H1 (cell line): Measurements from ENCODE around the gene TPST2. TPM values are rescaled to one million over a fixed set of nuclear protein-coding genes. Genes with fewer than 3 reads are reported as not detected.

Experiments used
- CTCF ChIA-PET: fragments of 300-600 bp; sonication (Branson Sonifier 250); formaldehyde crosslinking; loops from one replicate; lab custom pipeline; 2021; ENCODE audit not compliant: partially characterized antibody; lab: Charles Lee
- POLR2A ChIA-PET: fragments of 300-600 bp; sonication (Branson Sonifier 250); formaldehyde crosslinking; loops from one replicate; lab custom pipeline; 2021; ENCODE audit warnings: inconsistent platforms; ENCODE audit not compliant: partially characterized antibody; lab: Charles Lee
- DNase-seq, 2 experiments: peaks; one replicate each; pipeline versions ENCODE4 v3.0.0 to v3.0.0-alpha.2; 2010 to 2022; ENCODE audit warnings: low spot score in 2 of 2, low read depth in 1 of 2, mixed read lengths in 1 of 2
- FAIRE-seq: peaks from 2 replicates; lab custom pipeline; 2011; peaks lifted over from hg19 to GRCh38; lab: Jason Lieb, UNC
- H2AFZ ChIP-seq: 2 replicates; pipeline ENCODE4 v1.8.1; 2012; ENCODE audit warnings: low read length, inconsistent platforms
- H2AK5ac ChIP-seq: 2 replicates; pipeline ENCODE4 v1.6.1; 2013; ENCODE audit warnings: low read depth, low read length
- H2BK120ac ChIP-seq: replicated peaks from 2 replicates; pipeline ENCODE3; 2013; ENCODE audit warnings: low read depth, low read length, inconsistent platforms
- H2BK12ac ChIP-seq: 2 replicates; pipeline ENCODE4 v1.6.1; 2013; ENCODE audit warnings: low read depth, low read length
- H2BK15ac ChIP-seq: 2 replicates; pipeline ENCODE4 v1.6.1; 2013; ENCODE audit warnings: low read length
- H2BK20ac ChIP-seq: 2 replicates; pipeline ENCODE4 v1.6.1; 2013; ENCODE audit warnings: low read length
- H2BK5ac ChIP-seq: 2 replicates; pipeline ENCODE4 v1.6.1; 2013; ENCODE audit warnings: low read depth, low read length
- H3K14ac ChIP-seq: 2 replicates; pipeline ENCODE4 v1.6.1; 2013; ENCODE audit warnings: inconsistent platforms; ENCODE audit not compliant: insufficient read length
- H3K18ac ChIP-seq: 2 replicates; pipeline ENCODE4 v1.6.1; 2013; ENCODE audit warnings: low read length; ENCODE audit errors: extremely low read depth
- H3K23ac ChIP-seq: 2 replicates; pipeline ENCODE4 v1.6.1; 2013; ENCODE audit warnings: inconsistent platforms; ENCODE audit not compliant: insufficient read length
- H3K23me2 ChIP-seq: 2 replicates; pipeline ENCODE4 v1.6.1; 2013; ENCODE audit warnings: low read depth, low read length
- H3K27ac ChIP-seq: 2 replicates; pipeline ENCODE4 v1.6.1; 2011; ENCODE audit warnings: low read depth, low read length, inconsistent platforms
- H3K27me3 ChIP-seq, 4 experiments: replicated peaks in 1 of 4; 1 replicate in 1 of 4; 2 replicates in 3 of 4; pipeline versions ENCODE4 v1.6.1 to v1.8.1; 2011 to 2013; ENCODE audit warnings: low read length in 3 of 4, mild to moderate bottlenecking in 3 of 4, inconsistent platforms in 2 of 4, mixed read lengths in 2 of 4, moderate library complexity in 1 of 4; ENCODE audit not compliant: control insufficient read depth in 3 of 4, insufficient read depth in 3 of 4; ENCODE audit errors: extremely low read depth in 1 of 4
- H3K36me3 ChIP-seq, 4 experiments: 2 replicates each; pipeline versions ENCODE4 v1.6.1 to v1.8.1; 2011 to 2013; ENCODE audit warnings: mild to moderate bottlenecking in 4 of 4, low read length in 3 of 4, moderate library complexity in 2 of 4, control low read depth in 1 of 4, inconsistent platforms in 1 of 4; ENCODE audit not compliant: insufficient read depth in 4 of 4, control insufficient read depth in 2 of 4
- H3K4ac ChIP-seq: replicated peaks from 2 replicates; pipeline ENCODE3; 2013; ENCODE audit warnings: low read length, low read depth, mixed read lengths, inconsistent platforms; ENCODE audit not compliant: insufficient read length
- H3K4me1 ChIP-seq, 4 experiments: replicated peaks in 1 of 4; 1 replicate in 1 of 4; 2 replicates in 3 of 4; pipeline versions ENCODE4 v1.6.1 to v1.8.1; 2011 to 2013; ENCODE audit warnings: low read length in 3 of 4, inconsistent platforms in 2 of 4, mixed read lengths in 1 of 4; ENCODE audit not compliant: insufficient read depth in 4 of 4, control insufficient read depth in 3 of 4
- H3K4me2 ChIP-seq, 2 experiments: 2 replicates each; pipeline versions ENCODE4 v1.6.1 to v1.8.1; 2011 to 2013; ENCODE audit warnings: low read depth in 2 of 2, low read length in 2 of 2, control low read depth in 1 of 2, inconsistent platforms in 1 of 2, mild to moderate bottlenecking in 1 of 2; ENCODE audit not compliant: insufficient read depth in 1 of 2
- H3K4me3 ChIP-seq, 4 experiments: fragments of 200-600, 300-600 bp in 1 of 4; sonication (generic), shearing (Covaris generic), sonication (Bioruptor Twin) in 1 of 4; 2 replicates each; pipeline versions ENCODE4 v1.5.1 to v1.8.1; 2011 to 2016; ENCODE audit warnings: low read length in 4 of 4, low read depth in 3 of 4, control low read depth in 2 of 4, inconsistent platforms in 2 of 4, mild to moderate bottlenecking in 2 of 4, mixed read lengths in 1 of 4, moderate library complexity in 1 of 4; ENCODE audit not compliant: insufficient read depth in 2 of 4; ENCODE audit errors: extremely low read depth in 1 of 4
- H3K56ac ChIP-seq: replicated peaks from 2 replicates; pipeline ENCODE3; 2013; ENCODE audit warnings: low read depth, mild to moderate bottlenecking, mixed read lengths, low read length, inconsistent platforms; ENCODE audit not compliant: insufficient read length
- H3K79me1 ChIP-seq: 2 replicates; pipeline ENCODE4 v1.6.1; 2013; ENCODE audit warnings: low read depth, low read length, control low read depth
- H3K79me2 ChIP-seq, 2 experiments: 2 replicates each; pipeline versions ENCODE4 v1.6.1 to v1.8.1; 2012 to 2013; ENCODE audit warnings: low read length in 2 of 2, mild to moderate bottlenecking in 2 of 2, inconsistent platforms in 1 of 2; ENCODE audit not compliant: insufficient read depth in 2 of 2, control insufficient read depth in 1 of 2
- H3K9ac ChIP-seq, 4 experiments: replicated peaks in 1 of 4; 1 replicate in 1 of 4; 2 replicates in 3 of 4; pipeline versions ENCODE4 v1.6.1 to v1.8.1; 2011 to 2013; ENCODE audit warnings: low read depth in 3 of 4, low read length in 3 of 4, control low read depth in 2 of 4, mild to moderate bottlenecking in 2 of 4, moderate library complexity in 2 of 4, inconsistent platforms in 1 of 4; ENCODE audit errors: extremely low read depth in 1 of 4
- H3K9me3 ChIP-seq, 2 experiments: 2 replicates each; pipeline versions ENCODE4 v1.6.1 to v1.8.1; 2012 to 2013; ENCODE audit warnings: mild to moderate bottlenecking in 2 of 2, moderate library complexity in 2 of 2, control low read depth in 1 of 2, inconsistent platforms in 1 of 2, low read depth in 1 of 2, low read length in 1 of 2, mixed read lengths in 1 of 2; ENCODE audit not compliant: insufficient read depth in 2 of 2
- H4K20me1 ChIP-seq, 2 experiments: replicated peaks in 1 of 2; 2 replicates each; pipeline versions ENCODE3 to v1.8.1; 2011 to 2013; ENCODE audit warnings: inconsistent platforms in 2 of 2, low read length in 2 of 2, mild to moderate bottlenecking in 1 of 2; ENCODE audit not compliant: insufficient read depth in 2 of 2, control insufficient read depth in 1 of 2
- H4K5ac ChIP-seq: 2 replicates; pipeline ENCODE4 v1.6.1; 2013; ENCODE audit warnings: low read length, low read depth, mixed read lengths, inconsistent platforms; ENCODE audit not compliant: insufficient read length
- H4K8ac ChIP-seq: 2 replicates; pipeline ENCODE4 v1.8.0; 2013; ENCODE audit warnings: mild to moderate bottlenecking, moderate library complexity, low read length, inconsistent platforms; ENCODE audit not compliant: insufficient read depth; ENCODE audit errors: extremely low read depth
- H4K91ac ChIP-seq: replicated peaks from 2 replicates; pipeline ENCODE3; 2013; ENCODE audit warnings: low read length, mixed read lengths, inconsistent platforms; ENCODE audit not compliant: insufficient read length
- BCL11A ChIP-seq, 2 experiments: IDR thresholded peaks; one replicate each; pipeline ENCODE4 v1.6.1; 2011; ENCODE audit warnings: low read depth in 2 of 2, low read length in 2 of 2, mild to moderate bottlenecking in 2 of 2
- CHD2 ChIP-seq: IDR thresholded peaks from 2 replicates; pipeline ENCODE4 v1.6.1; 2012; ENCODE audit warnings: low read length, improper control_type of control experiment
- MAX ChIP-seq: IDR thresholded peaks from 2 replicates; pipeline ENCODE4 v1.6.1; 2012; ENCODE audit warnings: inconsistent platforms
- POU5F1 ChIP-seq: IDR thresholded peaks from 2 replicates; pipeline ENCODE4 v1.6.1; 2011; ENCODE audit warnings: low read depth, mild to moderate bottlenecking, low read length, moderate library complexity
- RAD21 ChIP-seq, 2 experiments: IDR thresholded peaks in 1 of 2; conservative IDR thresholded peaks in 1 of 2; 2 replicates each; pipeline ENCODE4 v1.6.1; 2011; ENCODE audit warnings: low read depth in 2 of 2, low read length in 2 of 2, improper control_type of control experiment in 1 of 2, inconsistent platforms in 1 of 2, mild to moderate bottlenecking in 1 of 2, moderate library complexity in 1 of 2
- RFX5 ChIP-seq: IDR thresholded peaks from 2 replicates; pipeline ENCODE4 v1.6.1; 2011; ENCODE audit warnings: low read depth, low read length, improper control_type of control experiment, borderline replicate concordance
- SIX5 ChIP-seq: IDR thresholded peaks from 2 replicates; pipeline ENCODE4 v1.6.1; 2011; ENCODE audit warnings: mild to moderate bottlenecking, low read depth, low read length
- WGBS, 2 experiments: shearing (Covaris generic) in 1 of 2; methylation state at CpG; one replicate each; pipeline versions ENCODE4 v1.1.6 to v1.1.7; 2013 to 2015; ENCODE audit warnings: low lambda C conversion rate in 2 of 2, mixed read lengths in 2 of 2, inconsistent platforms in 1 of 2, low coverage in 1 of 2, missing lambda C conversion rate in 1 of 2; ENCODE audit not compliant: insufficient replicate concordance in 2 of 2, insufficient coverage in 1 of 2, insufficient read length in 1 of 2; ENCODE audit errors: extremely low coverage in 1 of 2, missing lambda C conversion rate in 1 of 2; 5-methylcytosine and 5-hydroxymethylcytosine counted together
- polyA plus RNA-seq, 7 experiments: library from polyadenylated mRNA; depleted of rRNA in 3 of 7; stranded (reverse) in 5 of 7; unstranded in 2 of 7; fragments of >200 nt in 5 of 7; fragments of 200-250 nt in 2 of 7; gene quantifications; 1 replicate in 5 of 7; 2 replicates in 1 of 7; 4 replicates in 1 of 7; pipeline versions ENCODE4 v1.2.1 to v1.2.3, GENCODE V29; 2011 to 2013; ENCODE audit warnings: missing spikeins in 2 of 7, mixed read lengths in 2 of 7
- total RNA-seq: library from RNA; stranded (reverse); fragmentation: NEBNext Ultra II Directional; extraction: Animal tissue kit (Norgen Biotek cat#: 25700); gene quantifications from 2 replicates; pipeline ENCODE4 v1.2.1, GENCODE V29; 2021

TPST2 gene
- total and polyA plus RNA-seq, 2 of the 8 experiments (the other 6 are each of a cell fraction or from before 2014, with no cell fraction given), result 58.8 to 143 TPM

- CTCF ChIA-PET, result interaction anchor here (0.6 to 1.5 kb wide), 7 partner anchors 18 to 191 kb away, joined by 3 to 6 read pairs (median 3); no protein-coding TSS in a partner anchor
- peaks cover 6% of the 10 kb centered on the region; the same call in 1 of the 2 replicates for H3K79me1 ChIP-seq
- H3K14ac ChIP-seq, result no peak overlapping the region
- 30% methylated on average over 6 of the region's 6 CpGs; no CpG with 5 or more reads in 1 of the 2 experiments for WGBS, 2 experiments
- H2BK15ac ChIP-seq, result no peak overlapping the region
- H3K9me3 ChIP-seq, result no peaks in the 10 kb centered on the region
- no peak overlapping the region; the same call in 1 of the 2 replicates for H2BK5ac ChIP-seq
- peaks cover 9 to 18% (median 17%) of the 10 kb centered on the region in 4 experiments for H3K36me3 ChIP-seq
- POLR2A ChIA-PET, result interaction anchor here (0.6 to 3.3 kb wide), 16 partner anchors 11 to 188 kb away, joined by 3 to 27 read pairs (median 4); partner anchors contain the start of gene TFIP11
- H3K4me2 ChIP-seq, result peak overlapping the region; percentile 79 to 96
- H2BK12ac ChIP-seq, result no peak overlapping the region
- H3K23me2 ChIP-seq, result peaks cover 11% of the 10 kb centered on the region
- peaks cover 0 to 2% of the 10 kb centered on the region in 2 experiments for H4K20me1 ChIP-seq
- peaks cover 12 to 58% of the 10 kb centered on the region in 2 experiments for H3K79me2 ChIP-seq
- no peak overlapping the region for H3K27ac ChIP-seq
- no peak for FAIRE-seq
- no peak overlapping the region for H2AK5ac ChIP-seq
- no peak overlapping the region for H2BK20ac ChIP-seq
- H3K9ac ChIP-seq, result peak overlapping the region; percentile 84 to 90 (median 88)
- H3K18ac ChIP-seq, result no peak overlapping the region
- H3K4me3 ChIP-seq, result peak overlapping the region; percentile 77 to 99 (median 90)
- H2AFZ ChIP-seq, result no peak overlapping the region
- no peak overlapping the region for H4K5ac ChIP-seq
- TF ChIP-seq RFX5, result no peak
- TF ChIP-seq MAX, result peak; percentile 32; the same call in 1 of the 2 replicates
- no peak for TF ChIP-seq BCL11A (IDR thresholded peaks at IDR 0.05; ENCODE audit: low read depth in 2 of 2, low read length in 2 of 2)
- TF ChIP-seq POU5F1, result no peak
- no peak for TF ChIP-seq RAD21 (IDR thresholded peaks at IDR 0.05 in 1 of 2, conservative IDR thresholded peaks at IDR 0.05 in 1 of 2; ENCODE audit: low read depth in 2 of 2, low read length in 2 of 2)
- no peak for TF ChIP-seq CHD2
- TF ChIP-seq SIX5, result no peak
- TF ChIP-seq, all 59 proteins: peak for 1
- no peak overlapping the region for H3K4ac ChIP-seq
- H3K27me3 ChIP-seq, result no peaks in the 10 kb centered on the region; a peak in 1 of 7 replicates
- no peak for DNase-seq
- H2BK120ac ChIP-seq, result no peak overlapping the region
- no peak overlapping the region for H4K91ac ChIP-seq
- H4K8ac ChIP-seq, result no peak overlapping the region
- no peak overlapping the region for H3K56ac ChIP-seq
- H3K23ac ChIP-seq, result no peak overlapping the region
- H3K4me1 ChIP-seq, result peaks cover 0 to 14% (median 6%) of the 10 kb centered on the region in 4 experiments; a peak in 5 of 7 replicates
Observed at GRCh38 chr22:26484360-26484706, 105.6 kb downstream of the TPST2 start.
